ENCODE results near the gene RAB5IF. TPM values are rescaled to one million over a fixed set of nuclear protein-coding genes. Genes with fewer than 3 reads are reported as not detected.

RAB5IF gene
- total and polyA plus RNA-seq, 2 of the 8 experiments (the other 6 are each of a cell fraction or from before 2014, with no cell fraction given), result 95.5 to 148 TPM

DNA sequence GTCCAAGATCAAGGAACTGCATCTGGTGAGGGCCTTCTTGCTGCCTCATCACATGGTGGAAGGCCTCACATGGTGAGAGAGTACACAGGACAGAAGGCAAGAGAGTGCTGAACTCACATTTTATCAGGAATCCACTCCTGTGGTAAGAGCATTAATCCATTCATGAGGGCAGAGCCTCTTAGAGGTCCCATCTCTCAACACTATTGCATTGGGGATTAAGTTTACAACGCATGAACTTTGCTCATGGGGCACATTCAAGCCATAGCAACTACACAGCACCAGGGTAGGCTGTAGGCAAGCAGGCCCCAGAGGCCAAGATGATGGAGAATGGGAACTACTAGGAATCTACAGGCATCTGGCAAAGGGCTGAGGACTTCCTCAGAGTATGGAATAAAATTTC lies 42.2 kb upstream of the RAB5IF start (continued):
- TF ChIP-seq, protein P1, sequence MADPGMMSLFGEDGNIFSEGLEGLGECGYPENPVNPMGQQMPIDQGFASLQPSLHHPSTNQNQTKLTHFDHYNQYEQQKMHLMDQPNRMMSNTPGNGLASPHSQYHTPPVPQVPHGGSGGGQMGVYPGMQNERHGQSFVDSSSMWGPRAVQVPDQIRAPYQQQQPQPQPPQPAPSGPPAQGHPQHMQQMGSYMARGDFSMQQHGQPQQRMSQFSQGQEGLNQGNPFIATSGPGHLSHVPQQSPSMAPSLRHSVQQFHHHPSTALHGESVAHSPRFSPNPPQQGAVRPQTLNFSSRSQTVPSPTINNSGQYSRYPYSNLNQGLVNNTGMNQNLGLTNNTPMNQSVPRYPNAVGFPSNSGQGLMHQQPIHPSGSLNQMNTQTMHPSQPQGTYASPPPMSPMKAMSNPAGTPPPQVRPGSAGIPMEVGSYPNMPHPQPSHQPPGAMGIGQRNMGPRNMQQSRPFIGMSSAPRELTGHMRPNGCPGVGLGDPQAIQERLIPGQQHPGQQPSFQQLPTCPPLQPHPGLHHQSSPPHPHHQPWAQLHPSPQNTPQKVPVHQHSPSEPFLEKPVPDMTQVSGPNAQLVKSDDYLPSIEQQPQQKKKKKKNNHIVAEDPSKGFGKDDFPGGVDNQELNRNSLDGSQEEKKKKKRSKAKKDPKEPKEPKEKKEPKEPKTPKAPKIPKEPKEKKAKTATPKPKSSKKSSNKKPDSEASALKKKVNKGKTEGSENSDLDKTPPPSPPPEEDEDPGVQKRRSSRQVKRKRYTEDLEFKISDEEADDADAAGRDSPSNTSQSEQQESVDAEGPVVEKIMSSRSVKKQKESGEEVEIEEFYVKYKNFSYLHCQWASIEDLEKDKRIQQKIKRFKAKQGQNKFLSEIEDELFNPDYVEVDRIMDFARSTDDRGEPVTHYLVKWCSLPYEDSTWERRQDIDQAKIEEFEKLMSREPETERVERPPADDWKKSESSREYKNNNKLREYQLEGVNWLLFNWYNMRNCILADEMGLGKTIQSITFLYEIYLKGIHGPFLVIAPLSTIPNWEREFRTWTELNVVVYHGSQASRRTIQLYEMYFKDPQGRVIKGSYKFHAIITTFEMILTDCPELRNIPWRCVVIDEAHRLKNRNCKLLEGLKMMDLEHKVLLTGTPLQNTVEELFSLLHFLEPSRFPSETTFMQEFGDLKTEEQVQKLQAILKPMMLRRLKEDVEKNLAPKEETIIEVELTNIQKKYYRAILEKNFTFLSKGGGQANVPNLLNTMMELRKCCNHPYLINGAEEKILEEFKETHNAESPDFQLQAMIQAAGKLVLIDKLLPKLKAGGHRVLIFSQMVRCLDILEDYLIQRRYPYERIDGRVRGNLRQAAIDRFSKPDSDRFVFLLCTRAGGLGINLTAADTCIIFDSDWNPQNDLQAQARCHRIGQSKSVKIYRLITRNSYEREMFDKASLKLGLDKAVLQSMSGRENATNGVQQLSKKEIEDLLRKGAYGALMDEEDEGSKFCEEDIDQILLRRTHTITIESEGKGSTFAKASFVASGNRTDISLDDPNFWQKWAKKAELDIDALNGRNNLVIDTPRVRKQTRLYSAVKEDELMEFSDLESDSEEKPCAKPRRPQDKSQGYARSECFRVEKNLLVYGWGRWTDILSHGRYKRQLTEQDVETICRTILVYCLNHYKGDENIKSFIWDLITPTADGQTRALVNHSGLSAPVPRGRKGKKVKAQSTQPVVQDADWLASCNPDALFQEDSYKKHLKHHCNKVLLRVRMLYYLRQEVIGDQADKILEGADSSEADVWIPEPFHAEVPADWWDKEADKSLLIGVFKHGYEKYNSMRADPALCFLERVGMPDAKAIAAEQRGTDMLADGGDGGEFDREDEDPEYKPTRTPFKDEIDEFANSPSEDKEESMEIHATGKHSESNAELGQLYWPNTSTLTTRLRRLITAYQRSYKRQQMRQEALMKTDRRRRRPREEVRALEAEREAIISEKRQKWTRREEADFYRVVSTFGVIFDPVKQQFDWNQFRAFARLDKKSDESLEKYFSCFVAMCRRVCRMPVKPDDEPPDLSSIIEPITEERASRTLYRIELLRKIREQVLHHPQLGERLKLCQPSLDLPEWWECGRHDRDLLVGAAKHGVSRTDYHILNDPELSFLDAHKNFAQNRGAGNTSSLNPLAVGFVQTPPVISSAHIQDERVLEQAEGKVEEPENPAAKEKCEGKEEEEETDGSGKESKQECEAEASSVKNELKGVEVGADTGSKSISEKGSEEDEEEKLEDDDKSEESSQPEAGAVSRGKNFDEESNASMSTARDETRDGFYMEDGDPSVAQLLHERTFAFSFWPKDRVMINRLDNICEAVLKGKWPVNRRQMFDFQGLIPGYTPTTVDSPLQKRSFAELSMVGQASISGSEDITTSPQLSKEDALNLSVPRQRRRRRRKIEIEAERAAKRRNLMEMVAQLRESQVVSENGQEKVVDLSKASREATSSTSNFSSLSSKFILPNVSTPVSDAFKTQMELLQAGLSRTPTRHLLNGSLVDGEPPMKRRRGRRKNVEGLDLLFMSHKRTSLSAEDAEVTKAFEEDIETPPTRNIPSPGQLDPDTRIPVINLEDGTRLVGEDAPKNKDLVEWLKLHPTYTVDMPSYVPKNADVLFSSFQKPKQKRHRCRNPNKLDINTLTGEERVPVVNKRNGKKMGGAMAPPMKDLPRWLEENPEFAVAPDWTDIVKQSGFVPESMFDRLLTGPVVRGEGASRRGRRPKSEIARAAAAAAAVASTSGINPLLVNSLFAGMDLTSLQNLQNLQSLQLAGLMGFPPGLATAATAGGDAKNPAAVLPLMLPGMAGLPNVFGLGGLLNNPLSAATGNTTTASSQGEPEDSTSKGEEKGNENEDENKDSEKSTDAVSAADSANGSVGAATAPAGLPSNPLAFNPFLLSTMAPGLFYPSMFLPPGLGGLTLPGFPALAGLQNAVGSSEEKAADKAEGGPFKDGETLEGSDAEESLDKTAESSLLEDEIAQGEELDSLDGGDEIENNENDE (IDR thresholded peaks at IDR 0.05; ENCODE audit: insufficient replicate concordance, low read length), result no peak
- TF ChIP-seq TBP (IDR thresholded peaks at IDR 0.05; ENCODE audit: low read depth, low read length) (no peak), TAF1 (IDR thresholded peaks at IDR 0.05; ENCODE audit: low read depth, low read length) (no peak), SIX5 (IDR thresholded peaks at IDR 0.05; ENCODE audit: low read depth, low read length) (no peak), SRF (IDR thresholded peaks at IDR 0.05; ENCODE audit: low read depth, low read length) (no peak), KDM4A (IDR thresholded peaks at IDR 0.05; ENCODE audit: low read depth, low read length, severe bottlenecking) (no peak), CTBP2 (IDR thresholded peaks at IDR 0.05; ENCODE audit: borderline replicate concordance, insufficient read depth, insufficient read length, low read length) (no peak), SP4 (IDR thresholded peaks at IDR 0.05; ENCODE audit: low read length) (no peak)
- TF ChIP-seq, protein P2, sequence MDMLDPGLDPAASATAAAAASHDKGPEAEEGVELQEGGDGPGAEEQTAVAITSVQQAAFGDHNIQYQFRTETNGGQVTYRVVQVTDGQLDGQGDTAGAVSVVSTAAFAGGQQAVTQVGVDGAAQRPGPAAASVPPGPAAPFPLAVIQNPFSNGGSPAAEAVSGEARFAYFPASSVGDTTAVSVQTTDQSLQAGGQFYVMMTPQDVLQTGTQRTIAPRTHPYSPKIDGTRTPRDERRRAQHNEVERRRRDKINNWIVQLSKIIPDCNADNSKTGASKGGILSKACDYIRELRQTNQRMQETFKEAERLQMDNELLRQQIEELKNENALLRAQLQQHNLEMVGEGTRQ (IDR thresholded peaks at IDR 0.05; ENCODE audit: low read length), result no peak
